Fibroblast of peridontal ligament (primary cell): ENCODE measurements around the gene DHX57.
"Not testable (repeated sequence)": the region's sequence is repeated elsewhere in the genome, so short reads cannot be mapped to it uniquely, and the experiment has no call there.

Experiments
- DNase-seq: peaks from one replicate; pipeline ENCODE4 v3.0.0-alpha.2; 2010; ENCODE audit errors: extremely low read depth

Gene DHX57

DNA sequence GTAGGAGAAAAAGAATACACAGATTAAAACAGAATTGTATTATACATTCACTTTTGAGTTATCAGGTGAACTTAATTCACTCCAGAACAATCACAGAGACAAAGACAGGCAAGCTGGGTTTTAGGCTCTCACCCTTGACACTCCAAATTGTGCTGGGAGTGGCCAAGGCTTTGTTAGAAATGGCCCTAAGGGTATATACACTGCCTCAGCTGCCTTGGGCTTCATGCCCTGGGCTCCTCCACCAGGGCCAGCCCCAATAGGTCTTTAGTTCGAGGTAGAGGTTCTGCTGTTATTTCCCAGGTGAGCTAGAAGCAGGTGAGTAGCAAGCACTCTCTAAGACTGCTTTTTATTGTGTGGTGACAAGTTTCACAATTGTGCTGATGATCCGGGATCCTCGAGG is 77.8 kb downstream of the DHX57 start:
- no peak for DNase-seq

DNA sequence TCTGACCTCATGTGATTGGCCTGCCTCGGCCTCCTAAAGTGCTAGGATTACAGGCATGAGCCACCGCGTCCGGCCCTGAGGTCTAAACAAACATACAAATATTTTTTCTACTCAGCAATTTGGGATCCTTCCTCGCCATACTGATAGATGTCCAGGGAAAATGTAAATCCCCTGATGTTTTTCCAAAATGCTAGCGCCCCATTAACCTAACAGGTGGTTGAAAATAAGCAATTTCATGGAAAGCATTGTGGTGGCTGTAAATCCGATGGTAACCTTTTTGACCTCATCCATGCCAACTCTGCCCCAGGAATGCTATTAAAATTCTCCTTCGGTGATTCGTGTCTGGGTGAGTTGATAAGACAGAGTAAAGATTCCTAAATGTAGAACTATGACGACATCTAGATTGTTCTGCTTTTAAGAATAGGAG is 78.5 kb downstream of the DHX57 start:
- DNase-seq: no peak

DNA sequence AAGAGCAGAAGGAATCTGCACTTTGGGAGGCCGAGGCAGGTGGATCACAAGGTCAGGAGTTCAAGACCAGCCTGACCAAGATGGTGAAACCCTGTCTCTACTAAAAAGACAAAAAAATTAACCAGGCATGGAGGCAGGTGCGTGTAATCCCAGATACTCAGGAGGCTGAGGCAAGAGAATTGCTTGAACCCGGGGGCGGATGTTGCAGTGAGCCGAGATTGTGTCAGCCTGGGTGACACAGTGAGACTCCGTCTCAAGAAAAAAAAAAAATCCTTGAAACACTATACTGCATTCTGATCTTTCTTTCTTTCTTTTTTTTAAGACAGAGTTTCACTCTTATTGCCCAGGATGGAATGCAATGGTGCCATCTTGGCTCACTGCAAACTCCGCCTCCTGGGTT is 80.7 kb downstream of the DHX57 start:
- not testable (repeated sequence) for DNase-seq

DNA sequence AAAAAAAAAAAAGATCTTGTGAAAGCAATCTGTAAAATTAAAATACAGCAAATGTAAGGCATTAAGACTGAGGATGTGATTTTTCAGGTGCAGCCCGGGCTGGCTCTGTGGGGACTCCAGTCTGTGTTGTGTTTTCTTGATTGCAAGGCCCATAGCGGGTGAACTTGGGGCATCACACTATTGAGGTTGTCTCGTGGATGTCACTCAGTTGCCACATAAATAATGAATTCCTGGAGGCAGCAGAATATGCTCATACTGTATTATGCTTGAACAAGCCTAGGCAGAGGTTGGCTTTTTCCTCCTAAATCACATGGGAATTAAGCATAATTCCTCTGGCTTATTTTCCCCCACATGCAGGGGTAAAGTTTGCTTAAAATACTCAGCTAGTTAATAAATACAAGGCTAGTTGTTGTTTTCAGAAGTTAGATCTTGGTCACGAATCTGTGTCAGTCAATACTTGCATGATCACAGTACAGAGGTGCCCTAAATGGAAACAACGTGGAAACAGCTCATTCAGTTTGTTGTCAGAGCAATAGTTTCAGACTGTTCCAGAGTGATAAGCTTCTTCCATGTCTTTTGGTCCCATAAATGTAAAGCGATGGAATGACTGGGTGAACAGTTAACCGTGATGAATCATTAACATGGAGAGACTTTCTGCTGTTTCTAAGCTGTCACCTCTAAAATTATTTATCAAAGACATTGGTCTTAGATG is 81.3 kb downstream of the DHX57 start:
- no peak for DNase-seq

DNA sequence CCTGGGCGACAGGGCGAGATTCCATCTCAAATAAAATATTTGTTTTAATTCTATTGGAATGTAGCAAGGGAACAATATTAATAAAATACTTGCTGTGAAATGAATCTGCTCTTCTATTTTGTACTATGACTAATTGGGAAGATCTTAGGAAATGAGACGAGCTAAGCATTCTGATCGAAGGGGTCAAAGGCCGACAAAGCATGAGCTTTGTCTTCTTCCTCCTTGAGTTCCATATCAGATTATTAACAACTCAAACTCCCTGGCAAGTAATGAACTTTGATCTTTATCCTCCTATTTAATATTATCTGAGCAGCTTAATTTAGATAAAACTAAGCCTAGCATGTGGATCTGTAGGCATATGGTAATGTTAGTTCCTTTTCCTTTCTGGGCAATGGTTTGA is 82.2 kb downstream of the DHX57 start:
- DNase-seq: no peak

DNA sequence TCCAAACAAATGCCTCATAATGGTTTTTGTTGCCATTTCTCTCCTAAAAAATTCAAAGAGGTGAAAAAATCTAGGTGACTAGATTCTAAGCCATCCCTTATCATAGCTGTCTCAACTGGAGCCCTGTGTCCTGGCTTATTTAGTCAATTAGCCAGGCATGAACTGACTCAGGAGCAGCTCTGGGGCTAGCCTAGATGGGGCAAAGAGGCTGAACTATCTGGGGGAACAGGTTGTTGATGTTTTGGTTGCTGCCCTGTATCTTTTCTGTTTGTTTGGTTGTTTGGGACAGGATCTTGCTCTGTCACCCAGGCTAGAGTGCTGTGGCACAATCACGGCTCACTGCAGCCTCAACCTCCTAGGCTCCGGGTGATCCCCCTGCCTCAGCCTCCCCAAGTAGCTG is 83.0 kb downstream of the DHX57 start:
- DNase-seq: no peak

DNA sequence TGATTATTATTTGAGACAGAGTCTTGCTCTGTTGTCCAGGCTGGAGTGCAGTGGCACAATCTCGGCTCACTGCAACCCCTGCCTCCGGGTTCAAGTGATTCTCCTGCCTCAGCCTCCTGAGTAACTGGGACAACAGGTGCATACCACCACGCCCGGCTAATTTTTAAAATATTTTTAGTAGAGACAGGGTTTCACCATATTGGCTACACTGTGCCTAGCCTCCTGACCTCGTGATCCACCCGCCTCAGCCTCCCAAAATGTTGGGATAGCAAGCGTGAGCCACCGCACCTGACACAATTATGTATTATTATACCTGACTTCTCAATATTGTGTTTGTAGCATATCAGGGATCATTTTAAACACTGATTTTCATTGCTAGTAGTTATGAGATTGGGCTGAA is 83.4 kb downstream of the DHX57 start:
- not testable (repeated sequence) for DNase-seq

DNA sequence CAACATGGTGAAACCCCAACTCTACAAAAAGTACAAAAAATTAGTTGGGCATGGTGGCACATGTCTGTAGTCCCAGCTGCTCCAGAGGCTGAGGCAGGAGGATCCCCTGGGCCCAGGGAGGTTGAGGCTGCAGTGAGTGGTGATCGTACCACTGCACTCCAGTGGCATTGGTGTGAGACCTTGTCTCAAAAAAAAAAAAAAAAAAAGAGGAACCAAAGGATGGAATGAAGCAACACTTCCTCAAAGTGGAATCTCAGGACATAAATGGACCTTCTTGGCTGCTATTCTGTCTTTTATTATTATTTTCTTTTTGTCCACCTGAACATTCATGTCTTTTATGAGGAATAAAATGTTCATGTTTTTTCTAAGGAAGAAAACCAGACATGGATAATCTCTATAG is 84.0 kb downstream of the DHX57 start:
- no peak for DNase-seq

DNA sequence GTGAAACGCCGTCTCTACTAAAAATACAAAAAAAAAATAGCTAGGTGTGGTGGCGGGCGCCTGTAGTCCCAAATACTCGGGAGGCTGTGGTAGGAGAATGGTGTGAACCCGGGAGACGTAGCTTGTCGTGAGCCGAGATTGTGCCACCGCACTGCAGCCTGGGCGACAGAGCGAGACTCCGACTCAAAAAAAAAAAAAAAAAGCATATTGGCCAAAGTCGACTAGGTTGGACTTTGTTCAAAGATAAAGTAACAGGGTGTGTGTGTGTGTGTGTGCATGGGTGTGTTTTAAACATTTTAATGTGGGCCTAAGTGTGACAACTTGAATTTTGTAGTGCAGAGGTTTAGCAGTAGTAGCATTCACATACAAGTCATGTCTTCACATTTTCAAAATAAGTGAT is 86.0 kb downstream of the DHX57 start:
- DNase-seq: no peak

DNA sequence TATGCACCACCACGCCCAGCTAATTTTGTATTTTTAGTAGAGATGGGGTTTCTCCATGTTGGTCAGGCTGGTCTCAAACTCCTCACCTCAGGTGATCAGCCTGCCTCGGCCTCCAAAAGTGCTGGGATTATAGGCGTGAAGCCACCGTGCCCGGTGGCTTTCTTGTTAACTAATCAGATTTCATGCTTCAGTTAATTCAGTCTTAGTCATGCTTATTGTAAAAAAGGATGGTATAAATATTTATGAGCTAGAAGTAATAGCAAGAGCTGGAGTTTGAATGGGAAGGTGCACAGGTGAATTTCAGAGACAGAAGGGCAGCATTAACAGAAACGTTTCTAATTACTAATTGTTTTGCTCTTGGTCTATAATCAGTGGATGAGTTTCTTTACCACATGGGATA is 87.4 kb downstream of the DHX57 start:
- no peak for DNase-seq

DNA sequence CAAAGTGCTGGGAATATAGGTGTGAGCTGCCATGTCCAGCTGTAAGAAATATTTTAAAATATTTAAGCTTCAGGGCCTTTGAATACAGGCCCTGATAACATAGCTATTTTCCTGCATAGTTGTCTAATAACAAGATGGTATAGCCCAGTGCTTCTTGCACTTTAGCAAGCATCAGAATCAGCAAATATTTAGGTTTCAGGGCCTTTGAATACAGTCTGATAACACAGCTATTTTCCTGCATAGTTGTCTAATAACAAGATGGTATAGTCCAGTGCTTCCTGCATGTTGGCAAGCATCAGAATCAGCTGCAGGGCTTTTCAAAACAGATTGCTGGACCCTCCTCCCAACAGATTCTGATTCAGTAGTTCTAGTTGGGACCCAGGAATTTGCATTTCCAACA is 92.1 kb downstream of the DHX57 start:
- no peak for DNase-seq

DNA sequence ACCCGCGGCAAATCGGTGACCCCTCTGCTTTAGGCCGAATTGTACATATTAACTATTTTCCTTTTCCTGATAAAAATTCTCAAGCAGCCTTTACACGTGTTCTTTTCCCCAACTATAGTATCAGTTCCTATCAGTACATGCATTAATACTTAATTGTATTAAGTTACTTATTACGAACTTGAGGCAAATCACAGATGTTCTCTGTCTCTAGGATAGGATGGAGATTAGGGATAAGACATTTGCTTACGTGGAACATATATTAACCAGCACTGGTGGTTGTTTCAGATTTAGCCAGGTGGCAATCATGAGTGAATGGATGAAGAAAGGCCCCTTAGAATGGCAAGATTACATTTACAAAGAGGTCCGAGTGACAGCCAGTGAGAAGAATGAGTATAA is 97.0 kb downstream of the DHX57 start:
- DNase-seq: no peak

DNA sequence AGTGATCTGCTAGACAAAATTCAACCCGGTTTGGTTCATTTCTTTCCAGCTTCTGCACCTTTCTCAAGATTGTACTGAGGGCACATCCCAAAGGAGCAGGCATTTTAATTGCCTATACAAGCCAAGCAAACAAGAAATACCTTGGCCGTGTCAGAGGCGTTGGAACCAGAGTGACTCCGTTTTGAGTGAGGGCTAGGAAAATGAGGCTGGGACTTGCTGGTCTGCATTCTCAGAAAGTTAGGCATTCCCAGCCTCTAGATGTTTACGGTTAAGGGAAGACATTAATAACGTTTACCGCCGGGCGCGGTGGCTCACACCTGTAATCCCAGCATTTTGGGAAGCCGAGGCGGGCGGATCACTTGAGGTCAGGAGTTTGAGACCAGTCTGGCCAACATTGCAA is 99.2 kb downstream of the DHX57 start:
- no peak for DNase-seq

DNA sequence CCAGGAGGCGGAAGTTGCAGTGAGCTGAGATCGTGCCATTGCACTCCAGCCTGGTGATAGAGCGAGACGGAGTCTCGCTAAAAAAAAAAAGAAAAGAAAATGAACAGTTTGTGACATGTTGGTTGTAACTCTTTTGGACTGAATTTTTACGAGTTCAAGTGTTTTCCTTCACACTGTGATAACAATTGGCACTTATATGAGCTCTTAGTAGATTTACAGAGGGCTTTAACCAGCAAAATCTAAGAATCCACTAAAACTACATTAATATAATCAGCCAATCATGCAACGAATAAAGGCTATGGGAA is 99.9 kb downstream of the DHX57 start:
- DNase-seq: no peak

DNA sequence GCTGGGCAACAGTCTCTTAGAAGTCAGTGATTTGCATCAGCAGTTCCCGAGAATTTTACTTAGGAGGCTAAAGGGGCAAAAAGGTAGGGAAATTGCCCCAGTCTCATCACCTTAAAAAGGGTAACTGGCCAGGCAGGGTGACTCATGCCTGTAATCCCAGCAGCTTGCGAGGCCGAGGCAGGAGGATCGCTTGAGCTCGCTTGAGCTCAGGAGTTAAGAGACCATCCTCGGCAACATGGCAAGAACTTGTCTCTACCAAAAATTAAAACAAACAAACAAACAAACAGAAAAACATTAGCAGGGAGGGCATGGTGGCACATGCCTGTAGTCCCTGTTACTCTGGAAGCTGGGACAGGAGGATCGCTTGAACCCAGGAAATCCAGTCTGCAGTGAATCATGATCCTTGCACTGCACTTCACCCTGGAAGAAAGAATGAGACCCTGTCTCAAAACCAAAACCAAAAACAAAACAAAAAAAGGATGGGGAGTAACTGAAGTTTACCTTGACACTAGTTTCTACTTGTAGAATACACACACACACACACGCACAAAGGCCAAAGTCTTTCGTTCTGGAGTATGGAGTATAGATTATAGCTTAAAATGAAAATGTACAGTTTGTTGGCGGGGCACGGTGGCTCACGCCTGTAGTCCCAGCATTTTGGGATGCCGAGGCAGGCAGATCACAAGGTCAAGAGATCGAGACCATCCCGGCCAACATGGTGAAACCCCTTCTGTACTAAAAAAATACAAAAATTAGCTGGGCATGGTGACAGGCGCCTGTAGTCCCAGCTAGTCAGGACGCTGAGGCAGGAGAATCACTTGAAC is 100.4 kb downstream of the DHX57 start:
- no peak for DNase-seq

DNA sequence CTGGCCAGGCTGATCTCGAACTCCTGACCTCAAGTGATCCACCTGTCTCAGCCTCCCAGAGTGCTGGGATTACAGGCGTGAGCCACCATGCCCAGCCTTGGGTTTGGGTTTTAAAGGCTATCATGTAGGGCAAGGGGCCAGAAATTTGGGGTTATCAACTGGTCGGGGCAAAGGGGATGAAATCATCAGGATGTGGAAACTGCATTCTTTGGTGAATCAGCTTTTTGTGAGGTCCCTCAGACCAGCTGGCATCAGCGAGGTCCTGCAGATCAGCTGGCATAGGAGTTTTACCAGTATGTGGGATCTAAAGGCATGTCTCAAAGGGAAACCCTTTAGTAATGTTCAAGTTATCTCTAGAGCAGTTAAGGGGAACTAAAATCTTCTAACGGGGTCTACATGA is 104.1 kb downstream of the DHX57 start:
- peak; percentile 75 for DNase-seq

DNA sequence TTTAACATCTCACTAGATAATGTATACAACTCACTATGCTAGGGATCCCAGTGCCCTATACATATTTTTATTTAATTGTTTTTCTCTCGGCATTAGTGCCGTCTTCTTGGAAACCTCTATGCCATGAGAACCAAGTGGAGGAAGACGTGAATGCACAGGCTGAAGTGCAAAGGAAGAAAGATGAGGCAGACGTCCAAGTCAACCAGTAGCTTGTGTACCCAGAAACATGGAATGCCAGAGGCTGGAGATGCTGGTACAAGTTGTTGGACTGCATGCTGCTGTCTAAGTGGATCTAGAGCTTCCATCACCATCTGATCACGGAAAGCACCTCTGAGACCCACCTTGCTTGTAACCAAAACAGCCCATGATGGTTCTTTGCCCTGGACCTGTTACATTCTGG is 110.2 kb downstream of the DHX57 start:
- no peak for DNase-seq

DNA sequence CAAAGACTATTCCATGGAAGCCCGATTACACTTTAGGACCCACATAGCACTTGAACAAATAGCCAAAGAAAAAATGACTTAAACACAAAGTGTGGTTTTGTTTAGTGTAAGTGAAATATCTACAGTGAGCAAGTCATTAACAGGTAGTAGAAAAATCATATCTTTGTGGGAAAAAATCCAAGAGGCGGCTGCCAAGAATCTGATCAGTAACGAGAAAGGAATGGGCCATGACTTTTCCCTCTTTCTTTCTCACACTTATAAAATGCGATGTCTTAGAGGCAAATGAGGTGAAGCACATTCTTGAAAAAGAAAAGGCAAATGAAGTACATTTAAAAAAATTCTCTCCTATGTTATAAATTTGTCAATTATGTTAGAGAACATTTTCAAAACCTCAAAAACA is 110.6 kb downstream of the DHX57 start:
- peak; percentile 58 for DNase-seq

DNA sequence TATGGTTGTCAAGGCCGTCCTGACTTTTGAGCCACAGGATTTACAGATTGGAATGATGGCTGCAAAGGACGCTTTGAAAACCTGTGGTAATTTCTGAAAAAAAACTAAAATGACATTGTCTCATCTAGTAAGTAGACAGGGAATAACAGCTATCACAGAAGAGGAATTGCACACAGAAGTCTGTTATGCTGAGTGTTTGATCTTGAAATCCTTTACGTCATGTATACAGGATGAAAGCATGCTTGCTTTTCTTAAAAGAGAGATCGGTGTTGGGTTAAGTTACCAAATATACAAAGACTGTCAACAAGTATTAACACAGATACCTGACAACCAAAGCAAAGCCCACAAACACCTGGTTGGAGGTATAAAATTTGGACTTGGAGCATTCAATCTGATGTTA is 112.0 kb downstream of the DHX57 start:
- DNase-seq: no peak

DNA sequence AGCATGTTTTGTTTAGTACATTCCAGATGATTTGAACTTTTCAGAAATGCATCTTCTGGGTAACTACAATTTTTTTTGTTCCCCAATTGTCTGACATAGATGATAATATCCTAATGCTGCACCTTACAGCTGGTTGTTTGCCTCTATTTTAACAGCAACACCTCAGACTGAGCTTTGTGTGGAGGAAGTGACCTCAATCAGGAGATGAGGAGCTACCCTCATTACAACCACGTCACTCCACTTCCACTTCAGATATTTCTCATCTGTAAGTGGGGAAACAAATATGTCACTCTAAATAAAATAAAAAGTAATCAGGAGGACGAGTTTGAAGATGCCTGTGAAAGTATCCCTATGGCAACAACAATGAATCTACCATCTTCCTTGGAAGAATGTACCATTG is 112.5 kb downstream of the DHX57 start:
- no peak for DNase-seq

DNA sequence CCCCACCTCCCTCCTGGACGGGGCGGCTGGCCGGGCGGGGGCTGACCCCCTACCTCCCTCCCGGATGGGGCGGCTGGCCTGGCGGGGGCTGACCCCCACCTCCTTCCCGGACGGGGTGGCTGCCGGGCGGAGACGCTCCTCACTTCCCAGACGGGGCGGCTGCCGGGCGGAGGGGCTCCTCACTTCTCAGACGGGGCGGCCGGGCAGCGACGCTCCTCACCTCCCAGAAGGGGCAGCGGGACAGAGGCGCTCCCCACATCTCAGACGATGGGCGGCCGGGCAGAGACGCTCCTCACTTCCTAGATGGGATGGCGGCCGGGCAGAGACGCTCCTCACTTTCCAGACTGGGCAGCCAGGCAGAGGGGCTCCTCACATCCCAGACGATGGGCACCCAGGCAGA is 119.8 kb downstream of the DHX57 start:
- not testable (repeated sequence) for DNase-seq

DNA sequence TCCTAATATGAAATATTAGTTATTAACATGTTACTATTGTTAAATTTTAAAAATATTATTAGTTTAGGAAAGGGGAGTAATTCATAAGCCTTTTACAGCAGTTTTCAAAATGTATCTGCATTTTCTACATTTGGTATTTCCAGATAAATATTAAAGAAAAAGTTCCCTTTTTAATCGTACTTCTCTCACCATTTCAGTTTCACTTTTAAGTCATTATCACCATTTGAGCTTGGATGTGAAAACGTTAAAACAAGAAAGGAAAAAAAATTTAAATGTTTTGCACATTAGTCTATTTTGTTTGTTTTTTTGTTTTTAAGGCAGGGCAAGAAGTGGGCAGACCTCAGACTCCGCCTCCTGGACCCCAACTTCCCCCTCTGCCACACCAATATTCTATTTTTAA is 121.2 kb downstream of the DHX57 start:
- no peak for DNase-seq

DNA sequence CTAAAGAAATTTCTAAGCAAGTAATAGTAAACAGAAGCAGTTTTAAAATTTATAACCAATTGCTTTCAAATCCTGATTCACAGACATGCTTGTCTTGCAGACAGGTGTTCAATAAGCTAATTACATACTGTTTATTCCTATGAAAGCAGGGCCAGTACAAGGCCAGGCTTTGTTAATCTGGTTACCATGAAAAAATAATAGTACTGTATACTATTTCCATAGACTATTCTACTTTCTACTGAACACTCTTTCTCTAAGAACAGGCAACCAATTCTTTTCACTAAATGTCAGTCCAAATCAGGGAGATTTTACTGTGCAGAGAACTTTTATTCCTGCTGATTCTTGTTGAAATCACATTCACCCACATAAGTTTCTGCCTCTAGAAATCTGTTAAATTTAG is 121.7 kb downstream of the DHX57 start:
- no peak for DNase-seq
